GM19395 (cell line): ENCODE data around the gene MMP7.
"Not testable (repeated sequence)": the region's sequence is repeated elsewhere in the genome, so short reads cannot be mapped to it uniquely, and the experiment has no call there.

Experiments used
- ATAC-seq: cut with Tn5 transposase; IDR thresholded peaks from one replicate; pipeline ENCODE4 v1.9.1; 2021; ENCODE audit warnings: mild to moderate bottlenecking, moderate library complexity; ENCODE audit not compliant: unreplicated experiment

MMP7 gene

GRCh38 chr11:102544594-102544993 lies 14.0 kb upstream of the MMP7 start:
- ATAC-seq = no peak

- no peak for ATAC-seq
Measured at GRCh38 chr11:102539567-102539966, 9.0 kb upstream of the MMP7 start.

DNA sequence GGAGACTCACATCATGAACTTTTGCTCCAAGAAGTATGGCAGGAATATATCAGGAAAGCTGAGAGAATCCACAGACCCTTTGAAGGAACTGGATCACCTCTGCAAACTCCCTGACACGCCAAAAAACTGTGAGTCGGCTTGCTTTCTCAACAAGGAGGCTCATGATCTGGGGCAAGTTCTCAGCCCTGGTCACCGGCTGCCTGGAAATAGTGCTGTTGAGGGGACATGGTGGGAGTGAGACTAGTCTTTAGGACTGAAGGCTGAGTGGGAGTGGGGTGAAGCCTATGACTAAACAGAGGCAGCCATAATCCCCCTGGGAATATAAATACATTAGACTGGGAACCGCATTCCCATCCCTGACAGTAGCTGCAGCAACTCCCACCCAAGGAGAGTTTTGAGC lies 8.4 kb upstream of the MMP7 start:
- no peak for ATAC-seq

GRCh38 chr11:102534261-102534872 lies 3.8 kb upstream of the MMP7 start:
- ATAC-seq = no peak

GRCh38 chr11:102528618-102529017 lies 1.9 kb downstream of the MMP7 start:
- ATAC-seq = no peak

DNA sequence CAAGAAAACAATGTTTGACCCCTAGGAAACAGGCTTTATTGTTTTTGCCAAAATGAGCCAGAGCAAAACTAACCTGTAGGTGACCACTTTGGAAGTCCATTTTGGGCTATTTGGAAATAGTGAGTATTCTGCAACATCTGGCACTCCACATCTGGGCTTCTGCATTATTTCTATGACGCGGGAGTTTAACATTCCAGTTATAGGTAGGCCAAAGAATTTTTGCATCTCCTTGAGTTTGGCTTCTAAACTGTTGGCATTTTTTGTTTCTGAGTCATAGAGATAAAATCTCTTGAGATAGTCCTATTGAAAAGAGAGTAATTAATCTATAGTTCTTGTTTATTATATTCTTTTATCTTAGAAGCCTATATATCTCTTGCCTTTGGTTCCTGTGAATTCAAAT lies 2.9 kb downstream of the MMP7 start:
- no peak for ATAC-seq

DNA sequence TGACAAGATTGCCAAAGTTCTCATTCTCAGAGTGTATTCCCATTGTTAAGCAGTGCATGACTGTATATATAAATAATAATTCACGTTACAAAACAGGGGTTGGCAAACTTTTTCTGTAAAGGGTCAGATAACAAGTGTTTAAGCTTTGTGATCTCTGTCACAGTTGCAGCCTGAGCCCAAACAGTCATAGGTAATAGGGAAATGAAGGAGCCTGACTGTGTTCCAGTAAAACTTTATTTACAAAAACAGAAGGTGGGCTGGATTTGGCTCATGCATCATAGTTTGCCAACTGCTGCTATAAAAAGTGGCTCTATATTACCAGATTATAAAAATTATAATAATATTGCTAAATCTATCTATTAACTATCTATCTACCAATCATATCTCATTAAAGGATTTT lies 3.5 kb downstream of the MMP7 start:
- ATAC-seq = no peak

DNA sequence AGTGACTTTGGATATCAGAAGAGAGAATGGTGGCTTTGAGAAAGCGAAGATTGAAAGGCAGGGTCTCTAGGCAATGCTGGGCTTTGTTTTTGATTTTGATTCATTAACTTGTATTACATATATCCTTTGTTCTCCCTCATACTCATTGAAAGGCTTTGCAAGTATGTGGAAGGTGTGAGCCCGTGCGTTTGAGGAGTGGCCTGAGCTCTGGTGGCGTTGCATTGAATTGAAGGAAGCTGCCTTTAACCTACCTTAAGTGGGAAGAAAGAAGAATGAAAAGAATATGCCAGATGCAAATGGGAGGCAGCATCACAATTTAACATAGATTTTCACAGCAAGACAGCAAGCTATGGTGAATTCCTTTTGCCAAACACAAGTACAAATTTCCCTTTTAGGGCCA lies 6.7 kb downstream of the MMP7 start:
- ATAC-seq = no peak

- no peak for ATAC-seq
Measured at GRCh38 chr11:102523189-102523570, 7.4 kb downstream of the MMP7 start.

GRCh38 chr11:102522312-102523188 lies 8.0 kb downstream of the MMP7 start:
- peak; percentile 84 for ATAC-seq

- no peak for ATAC-seq
Measured at GRCh38 chr11:102521121-102521520, 9.4 kb downstream of the MMP7 start.

GRCh38 chr11:102520514-102520913 lies 10.0 kb downstream of the MMP7 start:
- ATAC-seq = no peak

DNA sequence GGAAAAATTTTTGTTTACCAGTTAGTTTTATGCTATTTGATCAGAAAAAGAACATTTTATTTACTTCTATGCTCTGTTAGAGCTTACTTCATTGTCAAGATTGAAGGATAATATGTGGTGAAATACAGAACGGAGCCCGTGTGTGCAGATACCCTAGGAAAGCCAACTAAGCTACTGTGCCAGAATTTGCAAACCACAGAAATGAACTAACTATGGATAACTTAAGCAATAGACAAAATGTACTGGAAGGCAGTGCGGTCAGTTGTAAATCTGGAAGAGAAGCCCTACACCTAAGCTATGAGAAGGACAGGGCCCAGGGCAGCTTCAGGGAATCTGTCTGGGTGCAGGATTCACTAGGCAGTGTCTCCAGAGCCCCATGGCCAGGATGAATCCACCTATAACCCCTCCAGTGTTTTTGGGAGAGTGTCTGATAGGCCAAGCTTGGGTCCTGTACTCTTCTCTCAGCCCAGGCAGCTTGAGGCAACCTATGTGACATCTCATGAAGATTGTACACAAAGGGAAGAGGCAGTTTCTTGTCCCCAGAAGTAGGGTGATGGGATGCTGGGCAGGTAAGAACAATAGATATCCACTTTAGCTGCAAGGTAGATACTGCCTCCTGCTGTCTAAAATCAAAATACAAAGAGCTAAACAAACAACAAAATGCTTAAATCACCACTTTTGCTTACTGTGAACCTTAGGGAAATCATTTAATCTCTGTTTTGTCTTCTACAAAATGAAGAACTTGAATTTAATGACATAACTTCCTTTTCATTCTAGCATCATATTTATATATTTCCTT lies 12.1 kb downstream of the MMP7 start:
- ATAC-seq = no peak

DNA sequence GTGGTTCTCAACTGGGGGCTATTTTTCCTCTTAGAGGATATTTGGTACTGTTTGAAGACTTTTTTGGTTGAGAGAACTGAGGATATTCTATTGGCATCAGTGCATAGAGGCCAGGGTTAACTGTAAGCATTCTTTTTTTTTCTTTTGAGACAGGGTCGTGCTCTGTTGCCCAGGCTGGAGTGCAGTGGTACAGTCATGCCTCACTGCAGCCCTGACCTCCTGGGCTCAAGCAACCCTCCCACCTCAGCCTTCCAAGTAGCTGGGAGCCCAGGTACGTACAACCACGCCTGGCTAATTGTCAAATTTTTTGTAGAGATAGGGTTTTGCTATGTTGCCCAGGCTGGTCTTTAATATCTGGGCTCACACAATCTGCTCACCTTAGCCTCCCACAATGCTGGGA lies 12.9 kb downstream of the MMP7 start:
- ATAC-seq = no peak

GRCh38 chr11:102516179-102516578 lies 14.4 kb downstream of the MMP7 start:
- no peak for ATAC-seq

DNA sequence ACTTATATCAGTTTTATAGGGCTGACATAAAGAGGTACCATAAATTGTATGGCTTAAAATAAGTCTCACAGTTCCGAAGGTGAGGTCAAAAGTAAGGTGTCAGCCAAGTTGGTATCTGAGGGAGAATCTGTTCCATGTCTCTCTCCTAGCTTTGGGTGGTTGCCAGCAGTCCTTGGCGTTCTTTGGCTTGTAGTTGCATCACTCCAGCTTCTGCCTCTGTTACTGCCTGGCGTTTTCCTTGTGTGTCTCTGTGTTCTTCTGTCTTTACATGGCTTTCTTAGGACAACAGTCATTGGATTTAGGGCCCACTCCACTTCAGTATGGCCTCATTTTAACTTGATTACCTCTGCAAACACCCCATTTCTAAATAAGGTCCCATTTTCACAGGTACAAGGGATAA lies 16.7 kb downstream of the MMP7 start:
- ATAC-seq = no peak

GRCh38 chr11:102510439-102511135 lies 20.0 kb downstream of the MMP7 start:
- ATAC-seq = no peak

DNA sequence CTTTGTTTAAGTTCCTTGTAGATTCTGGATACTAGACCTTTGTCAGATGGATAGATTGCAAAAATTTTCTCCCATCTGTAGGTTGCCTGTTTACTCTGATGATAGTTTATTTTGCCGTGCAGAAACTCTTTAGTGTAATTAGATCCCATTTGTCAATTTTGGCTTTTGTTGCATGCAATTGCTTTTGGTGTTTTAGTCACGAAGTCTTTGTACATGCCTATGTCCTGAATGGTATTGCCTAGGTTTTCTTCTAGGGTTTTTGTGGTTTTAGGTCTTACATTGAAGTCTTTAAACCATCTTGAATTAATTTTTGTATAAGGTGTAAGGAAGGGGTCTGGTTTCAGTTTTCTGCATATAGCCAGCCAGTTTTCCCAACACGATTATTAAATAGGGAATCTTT lies 27.7 kb downstream of the MMP7 start:
- not testable (repeated sequence) for ATAC-seq

DNA sequence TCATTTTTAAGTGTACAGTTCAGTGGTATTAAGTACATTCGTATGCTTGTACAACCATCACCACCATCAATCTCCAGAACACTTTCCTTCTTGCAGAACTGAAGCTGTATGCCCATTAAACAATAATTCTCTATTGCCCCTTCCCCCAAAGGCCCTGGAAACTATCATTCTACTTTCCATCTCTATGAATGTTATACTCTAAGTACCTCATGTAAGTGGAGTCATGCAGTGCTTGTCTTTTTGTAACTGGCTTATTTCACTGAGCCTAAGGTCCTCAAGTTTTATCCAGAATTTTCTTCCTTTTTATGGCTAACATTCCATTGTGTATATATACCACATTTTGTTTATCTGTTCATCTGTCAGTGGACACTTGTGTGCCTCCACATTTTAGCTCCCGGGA lies 29.7 kb downstream of the MMP7 start:
- no peak for ATAC-seq

- no peak for ATAC-seq
Measured at GRCh38 chr11:102499931-102500330, 30.6 kb downstream of the MMP7 start.

DNA sequence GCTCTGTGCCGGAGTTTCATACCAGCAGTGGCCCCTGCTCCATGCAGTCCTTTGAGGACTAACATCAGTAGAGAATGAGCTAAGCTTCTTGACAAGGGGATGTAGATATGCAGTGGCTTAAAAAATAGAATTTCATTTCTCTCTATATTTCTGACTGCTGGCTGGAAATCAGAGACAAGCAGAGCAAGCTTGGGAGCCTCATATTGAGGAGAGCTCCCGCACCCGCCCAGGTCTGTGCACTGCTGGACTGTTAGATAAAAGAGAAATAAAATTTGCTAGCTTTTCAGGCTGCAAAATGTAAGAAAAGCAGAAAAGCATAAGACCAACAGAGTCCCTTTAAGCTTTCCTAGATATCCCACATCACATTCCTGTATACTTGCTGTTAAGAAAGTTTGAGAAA lies 31.4 kb downstream of the MMP7 start:
- ATAC-seq = no peak
